GM12865 (cell line): ENCODE data around the gene PRDM1.

Experiments
- DNase-seq: peaks from one replicate; pipeline ENCODE4 v3.0.0; 2010; ENCODE audit warnings: low read depth
- H3K4me3 ChIP-seq: 2 replicates; pipeline ENCODE4 v1.5.1; 2011; ENCODE audit warnings: mild to moderate bottlenecking, low read depth, low read length, control low read depth
- TF ChIP-seq, protein P1 (sequence below): IDR thresholded peaks from 2 replicates; pipeline ENCODE4 v1.5.1; 2011; ENCODE audit warnings: low read length, control low read depth, low read depth, inconsistent platforms; ENCODE audit not compliant: insufficient read depth; ENCODE audit errors: missing control alignments

The PRDM1 gene

GRCh38 chr6:106119546-106119945, 33.4 kb downstream of the PRDM1 start:
- no peak overlapping the region for H3K4me3 ChIP-seq
- DNase-seq: no peak
- TF ChIP-seq, protein P1, sequence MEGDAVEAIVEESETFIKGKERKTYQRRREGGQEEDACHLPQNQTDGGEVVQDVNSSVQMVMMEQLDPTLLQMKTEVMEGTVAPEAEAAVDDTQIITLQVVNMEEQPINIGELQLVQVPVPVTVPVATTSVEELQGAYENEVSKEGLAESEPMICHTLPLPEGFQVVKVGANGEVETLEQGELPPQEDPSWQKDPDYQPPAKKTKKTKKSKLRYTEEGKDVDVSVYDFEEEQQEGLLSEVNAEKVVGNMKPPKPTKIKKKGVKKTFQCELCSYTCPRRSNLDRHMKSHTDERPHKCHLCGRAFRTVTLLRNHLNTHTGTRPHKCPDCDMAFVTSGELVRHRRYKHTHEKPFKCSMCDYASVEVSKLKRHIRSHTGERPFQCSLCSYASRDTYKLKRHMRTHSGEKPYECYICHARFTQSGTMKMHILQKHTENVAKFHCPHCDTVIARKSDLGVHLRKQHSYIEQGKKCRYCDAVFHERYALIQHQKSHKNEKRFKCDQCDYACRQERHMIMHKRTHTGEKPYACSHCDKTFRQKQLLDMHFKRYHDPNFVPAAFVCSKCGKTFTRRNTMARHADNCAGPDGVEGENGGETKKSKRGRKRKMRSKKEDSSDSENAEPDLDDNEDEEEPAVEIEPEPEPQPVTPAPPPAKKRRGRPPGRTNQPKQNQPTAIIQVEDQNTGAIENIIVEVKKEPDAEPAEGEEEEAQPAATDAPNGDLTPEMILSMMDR: no peak

DNA sequence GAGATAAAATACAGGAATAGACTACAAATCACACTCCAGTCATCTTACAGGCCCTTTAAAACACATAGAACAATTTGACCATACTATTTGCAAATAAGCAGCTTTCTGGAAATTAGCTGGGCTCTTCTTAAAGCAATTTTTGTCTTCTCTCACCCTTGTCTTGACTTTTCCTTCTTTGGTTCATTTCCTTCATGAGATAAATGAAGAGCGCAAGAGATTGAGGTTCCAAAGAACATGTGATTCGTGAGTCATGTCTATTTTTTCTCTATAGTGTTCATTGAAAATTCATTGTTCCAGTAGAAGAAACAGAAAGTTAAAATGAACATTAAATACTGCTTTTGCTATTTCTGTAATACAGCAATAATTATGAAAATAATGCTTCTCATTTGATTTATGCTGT, 33.9 kb downstream of the PRDM1 start:
- DNase-seq: no peak
- TF ChIP-seq, protein P1: no peak
- H3K4me3 ChIP-seq: no peak overlapping the region

DNA sequence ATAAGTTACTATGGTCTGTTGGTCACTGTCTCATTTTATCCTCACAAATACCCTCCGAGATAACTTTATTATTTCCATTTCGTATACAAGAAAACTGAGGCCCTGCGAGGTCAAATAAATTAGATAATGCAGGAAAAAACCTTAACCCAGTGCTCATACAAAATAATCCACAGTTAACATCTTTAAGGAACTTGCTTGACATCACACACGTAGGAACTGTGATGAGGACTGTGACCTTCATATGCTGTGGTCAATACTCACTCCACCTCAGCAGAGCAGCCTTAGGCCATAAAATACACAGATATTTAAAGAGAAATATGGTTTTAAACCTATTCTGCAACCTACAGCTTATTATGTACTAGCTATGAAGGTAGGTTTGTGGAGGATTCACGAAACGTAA, 34.3 kb downstream of the PRDM1 start:
- no peak overlapping the region for H3K4me3 ChIP-seq
- DNase-seq: no peak
- TF ChIP-seq, protein P1: no peak

DNA sequence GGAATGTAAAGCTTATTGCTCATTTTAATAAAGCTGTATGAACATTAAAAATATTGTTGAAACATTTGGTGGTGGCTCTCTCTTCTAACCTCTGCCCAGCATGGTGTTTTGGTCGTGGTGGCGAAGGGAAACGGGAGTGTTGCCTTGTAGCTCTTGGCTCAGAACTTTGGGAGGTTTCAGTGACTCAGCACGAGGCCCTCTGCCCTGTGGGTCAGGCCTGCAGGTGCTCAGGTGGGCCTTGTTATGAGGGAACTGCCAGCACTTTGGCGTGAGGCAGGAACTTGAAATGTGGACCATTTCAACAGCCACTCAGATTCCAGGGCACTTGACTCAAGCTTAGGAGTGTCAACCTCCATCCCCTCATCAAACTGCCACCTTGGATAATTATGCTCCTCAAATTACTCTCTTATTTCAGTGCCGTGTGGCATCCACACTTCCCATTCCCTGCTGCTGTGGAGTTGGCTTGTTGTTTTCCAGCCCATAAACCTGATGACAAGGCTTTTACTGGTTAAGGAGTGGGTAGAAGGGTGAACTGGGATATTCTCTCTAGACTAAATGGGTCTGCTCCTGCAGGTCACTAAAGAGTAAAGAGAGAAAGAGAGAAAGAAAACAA, 36.3 kb downstream of the PRDM1 start:
- no peak overlapping the region for H3K4me3 ChIP-seq
- TF ChIP-seq, protein P1: no peak
- DNase-seq: no peak

- H3K4me3 ChIP-seq: no peak overlapping the region
- TF ChIP-seq, protein P1: no peak
- no peak for DNase-seq
Observed at GRCh38 chr6:106122938-106123656, 37.0 kb downstream of the PRDM1 start.

DNA sequence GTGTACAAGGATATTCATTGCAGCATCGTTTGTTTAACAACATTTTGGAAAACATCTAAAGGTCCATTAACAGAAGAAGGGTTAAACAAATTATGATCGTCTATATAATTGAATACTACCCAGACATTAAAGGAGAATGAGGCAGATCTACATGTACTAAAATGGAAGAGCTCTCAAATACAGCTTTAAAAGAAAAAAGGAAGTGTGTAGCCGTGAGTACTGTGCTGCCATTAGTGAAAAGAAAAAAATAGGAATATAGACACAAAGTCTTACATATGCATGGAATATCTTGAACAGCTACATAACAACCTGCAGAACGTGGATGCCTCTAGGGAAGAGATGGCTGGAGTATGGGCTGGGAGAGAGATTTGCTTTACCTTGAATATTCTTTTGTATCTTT, 37.9 kb downstream of the PRDM1 start:
- DNase-seq: no peak
- TF ChIP-seq, protein P1: no peak
- no peak overlapping the region for H3K4me3 ChIP-seq
